ENCODE measurements around the gene TBC1D17.

The TBC1D17 gene

DNA sequence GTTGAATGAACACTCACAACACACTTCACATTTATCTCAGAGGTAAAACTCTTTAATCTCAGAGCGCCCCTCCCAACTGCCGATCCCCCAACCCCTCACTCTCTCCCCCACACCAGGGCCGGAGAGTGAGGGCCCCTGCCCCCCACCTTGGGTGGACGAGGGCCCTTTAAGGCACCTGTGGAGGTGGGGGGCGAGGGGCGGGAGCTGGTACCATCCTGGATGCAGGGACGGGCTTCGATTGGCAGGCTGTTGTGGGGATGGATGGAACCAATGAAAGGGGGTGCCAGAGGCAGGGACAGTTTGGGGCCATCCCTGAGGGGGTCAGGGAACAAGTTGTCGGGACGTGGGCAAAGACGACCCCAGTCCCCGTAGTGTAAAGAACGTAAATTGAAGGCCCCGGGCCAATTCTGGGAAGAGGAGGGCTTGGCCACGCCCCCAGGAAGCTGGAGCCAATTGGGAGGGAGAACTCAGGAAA, 8.5 kb upstream of the TBC1D17 start:
- H3K36me3 ChIP-seq (ENCODE audit: low read depth) = peaks cover 25% of the 10 kb centered on the region
- TF ChIP-seq, protein P1, sequence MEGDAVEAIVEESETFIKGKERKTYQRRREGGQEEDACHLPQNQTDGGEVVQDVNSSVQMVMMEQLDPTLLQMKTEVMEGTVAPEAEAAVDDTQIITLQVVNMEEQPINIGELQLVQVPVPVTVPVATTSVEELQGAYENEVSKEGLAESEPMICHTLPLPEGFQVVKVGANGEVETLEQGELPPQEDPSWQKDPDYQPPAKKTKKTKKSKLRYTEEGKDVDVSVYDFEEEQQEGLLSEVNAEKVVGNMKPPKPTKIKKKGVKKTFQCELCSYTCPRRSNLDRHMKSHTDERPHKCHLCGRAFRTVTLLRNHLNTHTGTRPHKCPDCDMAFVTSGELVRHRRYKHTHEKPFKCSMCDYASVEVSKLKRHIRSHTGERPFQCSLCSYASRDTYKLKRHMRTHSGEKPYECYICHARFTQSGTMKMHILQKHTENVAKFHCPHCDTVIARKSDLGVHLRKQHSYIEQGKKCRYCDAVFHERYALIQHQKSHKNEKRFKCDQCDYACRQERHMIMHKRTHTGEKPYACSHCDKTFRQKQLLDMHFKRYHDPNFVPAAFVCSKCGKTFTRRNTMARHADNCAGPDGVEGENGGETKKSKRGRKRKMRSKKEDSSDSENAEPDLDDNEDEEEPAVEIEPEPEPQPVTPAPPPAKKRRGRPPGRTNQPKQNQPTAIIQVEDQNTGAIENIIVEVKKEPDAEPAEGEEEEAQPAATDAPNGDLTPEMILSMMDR (IDR thresholded peaks at IDR 0.05; ENCODE audit: poor library complexity, severe bottlenecking) = no peak
- H3K4me1 ChIP-seq (ENCODE audit: insufficient read depth, poor library complexity, severe bottlenecking) = peaks cover 15% of the 10 kb centered on the region
- H3K4me3 ChIP-seq (ENCODE audit: severe bottlenecking) = peak overlapping the region; percentile 32
- DNase-seq (ENCODE audit: low spot score) (no peak), ATAC-seq (ENCODE audit: low read depth) (peak; percentile 11)
- H3K27me3 ChIP-seq (ENCODE audit: insufficient read depth, poor library complexity, severe bottlenecking) = no peaks in the 10 kb centered on the region
- H3K27ac ChIP-seq (ENCODE audit: poor library complexity, severe bottlenecking) = peak overlapping the region; percentile 83
- H3K9me3 ChIP-seq (ENCODE audit: severe bottlenecking) = no peaks in the 10 kb centered on the region

DNA sequence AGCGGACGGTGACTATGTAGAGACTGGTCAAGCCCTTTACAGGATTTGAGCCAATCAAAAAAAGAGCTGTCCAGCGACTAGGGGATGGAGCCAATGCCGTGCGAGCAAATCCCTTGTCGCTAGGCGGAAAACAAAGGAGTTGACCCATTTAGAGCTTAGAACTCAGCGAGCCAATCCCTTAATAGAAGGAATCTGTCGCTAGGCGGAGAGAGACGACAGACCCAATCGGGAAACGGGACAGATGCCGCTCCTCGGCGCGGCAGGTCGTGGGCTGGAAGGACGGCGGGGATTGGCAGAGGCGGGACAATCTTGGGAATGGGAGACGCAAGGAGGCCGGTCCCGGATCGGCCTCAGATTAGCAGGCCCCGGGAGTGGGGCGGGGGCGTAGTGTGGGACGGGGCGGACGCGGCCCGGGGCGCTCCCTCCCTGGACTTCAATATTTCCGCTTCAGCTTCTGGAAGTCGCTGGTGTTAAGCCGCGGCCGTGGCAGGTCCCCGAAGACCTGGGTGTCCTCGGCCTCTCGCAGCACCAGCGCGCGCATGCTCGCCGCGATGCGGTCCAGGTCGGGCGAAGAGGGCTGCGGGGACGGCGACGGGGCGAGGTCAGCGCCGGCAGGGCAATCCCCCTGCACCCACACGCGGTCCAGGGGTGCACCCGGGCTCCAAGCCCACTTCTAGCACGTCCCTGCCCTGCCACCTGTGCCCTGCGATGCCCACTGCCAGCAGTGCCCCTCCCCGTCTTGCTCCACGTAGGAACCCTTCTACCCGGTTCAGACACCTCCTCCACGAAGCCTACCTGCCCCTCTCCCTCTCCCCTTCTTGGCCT, 7.8 kb upstream of the TBC1D17 start:
- DNase-seq (ENCODE audit: low spot score) = peak; percentile 93
- Histone ChIP-seq H3K9me3 (ENCODE audit: severe bottlenecking) (no peaks in the 10 kb centered on the region), H3K27ac (ENCODE audit: poor library complexity, severe bottlenecking) (peak overlapping the region; percentile 83), H3K4me1 (ENCODE audit: insufficient read depth, poor library complexity, severe bottlenecking) (peaks cover 15% of the 10 kb centered on the region), H3K4me3 (ENCODE audit: severe bottlenecking) (peak overlapping the region; percentile 43), H3K36me3 (ENCODE audit: low read depth) (peaks cover 18% of the 10 kb centered on the region), H3K27me3 (ENCODE audit: insufficient read depth, poor library complexity, severe bottlenecking) (no peaks in the 10 kb centered on the region)
- peak; percentile 75 for ATAC-seq (ENCODE audit: low read depth)
- TF ChIP-seq, protein P1 (IDR thresholded peaks at IDR 0.05; ENCODE audit: poor library complexity, severe bottlenecking) = no peak

DNA sequence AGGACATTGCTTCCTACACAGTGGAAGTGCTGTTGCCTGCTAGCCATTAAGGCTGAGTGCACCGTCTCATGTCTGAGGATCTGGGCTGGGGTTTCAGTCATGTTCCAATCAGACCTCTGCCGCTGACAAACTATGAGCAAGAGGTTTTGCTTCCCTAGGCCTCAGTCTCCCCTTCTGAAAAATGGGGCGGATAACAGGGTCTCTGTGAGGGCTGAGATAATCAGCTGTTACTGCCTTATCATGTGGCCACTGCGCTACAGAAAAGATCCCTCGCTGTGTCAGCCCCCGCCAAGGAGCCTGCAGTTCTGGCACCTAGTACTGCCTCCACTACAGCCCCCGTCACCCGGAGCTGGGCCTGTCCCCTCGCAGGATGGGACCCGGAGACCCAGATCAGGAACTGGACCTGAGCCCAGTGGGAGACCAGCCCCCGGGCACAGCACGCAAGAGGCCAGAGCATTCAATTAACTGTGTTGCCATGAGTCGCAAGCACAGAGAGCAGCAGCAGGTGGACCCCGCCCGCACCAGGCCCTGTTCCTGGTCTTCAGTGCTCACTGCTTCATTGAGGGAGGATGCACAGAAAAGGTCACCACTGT, 7.1 kb upstream of the TBC1D17 start:
- peak overlapping the region; percentile 43 for H3K4me3 ChIP-seq (ENCODE audit: severe bottlenecking)
- H3K4me1 ChIP-seq (ENCODE audit: insufficient read depth, poor library complexity, severe bottlenecking) = peaks cover 15% of the 10 kb centered on the region
- peak overlapping the region; percentile 83 for H3K27ac ChIP-seq (ENCODE audit: poor library complexity, severe bottlenecking)
- ATAC-seq (ENCODE audit: low read depth) (no peak), DNase-seq (ENCODE audit: low spot score) (no peak)
- peaks cover 12% of the 10 kb centered on the region for H3K36me3 ChIP-seq (ENCODE audit: low read depth)
- no peaks in the 10 kb centered on the region for H3K27me3 ChIP-seq (ENCODE audit: insufficient read depth, poor library complexity, severe bottlenecking)
- H3K9me3 ChIP-seq (ENCODE audit: severe bottlenecking) = no peaks in the 10 kb centered on the region
- TF ChIP-seq, protein P1 (IDR thresholded peaks at IDR 0.05; ENCODE audit: poor library complexity, severe bottlenecking) = no peak

DNA sequence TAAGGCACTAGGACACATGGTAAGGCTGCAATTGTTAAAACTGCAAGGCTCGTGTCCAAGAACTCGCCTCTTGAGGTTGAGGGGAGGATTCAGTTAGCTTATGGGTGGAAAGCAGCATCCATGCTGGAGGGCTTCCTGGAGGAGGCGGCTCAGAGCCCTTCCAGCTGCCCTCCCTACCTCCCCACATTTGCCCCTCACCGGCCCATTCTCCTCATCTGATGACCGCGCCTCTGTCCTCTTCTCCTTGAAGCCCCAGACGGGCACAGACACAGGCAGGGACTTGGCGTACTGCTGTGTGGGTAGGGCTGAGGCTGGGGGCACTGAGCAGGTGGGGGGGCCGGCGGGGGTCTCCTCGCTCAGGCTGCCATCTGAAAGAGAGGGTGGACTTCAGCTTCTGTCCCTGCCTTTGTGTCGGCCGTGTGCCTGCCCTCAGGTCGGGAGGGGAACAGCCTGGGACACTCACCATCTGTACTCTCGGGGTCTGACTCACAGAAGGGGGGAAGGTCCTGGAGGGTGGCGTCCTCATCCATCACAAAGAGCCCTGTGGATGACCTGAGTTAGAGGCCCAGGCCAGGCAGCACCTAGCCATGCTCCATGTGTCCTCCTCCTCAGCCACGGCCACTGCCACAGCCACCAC, 6.0 kb upstream of the TBC1D17 start:
- peaks cover 5% of the 10 kb centered on the region; the same call in 1 of the 2 replicates for H3K36me3 ChIP-seq (ENCODE audit: low read depth)
- ATAC-seq (ENCODE audit: low read depth) (no peak), DNase-seq (ENCODE audit: low spot score) (no peak)
- no peak overlapping the region for H3K27ac ChIP-seq (ENCODE audit: poor library complexity, severe bottlenecking)
- no peaks in the 10 kb centered on the region for H3K9me3 ChIP-seq (ENCODE audit: severe bottlenecking)
- peaks cover 5% of the 10 kb centered on the region for H3K4me1 ChIP-seq (ENCODE audit: insufficient read depth, poor library complexity, severe bottlenecking)
- TF ChIP-seq, protein P1 (IDR thresholded peaks at IDR 0.05; ENCODE audit: poor library complexity, severe bottlenecking) = no peak
- no peaks in the 10 kb centered on the region for H3K27me3 ChIP-seq (ENCODE audit: insufficient read depth, poor library complexity, severe bottlenecking)
- H3K4me3 ChIP-seq (ENCODE audit: severe bottlenecking) = no peak overlapping the region
